WTC11 (cell line): ENCODE data around the gene GNA14.

ENCODE experiments used
- CTCF ChIP-seq: fragments of 200-600 bp; IDR thresholded peaks from 2 replicates; pipeline ENCODE4 v1.8.0; 2022; ENCODE audit warnings: antibody characterized with exemption
- FOXP1 ChIP-seq: sonication (generic); formaldehyde crosslinking; IDR thresholded peaks from 2 replicates; pipeline ENCODE4 v1.8.0; 2022; ENCODE audit warnings: missing genetic modification reagents, mild to moderate bottlenecking, moderate library complexity, borderline replicate concordance
- NFE2L1 ChIP-seq: sonication (generic); formaldehyde crosslinking; IDR thresholded peaks from 2 replicates; pipeline ENCODE4 v1.8.1; 2023; ENCODE audit warnings: missing genetic modification reagents
- NFYB ChIP-seq: sonication (generic); formaldehyde crosslinking; conservative IDR thresholded peaks from 2 replicates; pipeline ENCODE4 v1.8.0; 2022; ENCODE audit warnings: low read depth, missing genetic modification reagents
- ZNF121 ChIP-seq: sonication (generic); formaldehyde crosslinking; IDR thresholded peaks from 2 replicates; pipeline ENCODE4 v1.8.0; 2023; ENCODE audit warnings: missing genetic modification reagents
- ZNF263 ChIP-seq: sonication (generic); formaldehyde crosslinking; IDR thresholded peaks from 2 replicates; pipeline ENCODE4 v1.8.1; 2022; ENCODE audit warnings: low read depth, mild to moderate bottlenecking, moderate library complexity, missing genetic modification reagents

GRCh38 chr9:77447646-77448045, 200.5 kb downstream of the GNA14 start:
- TF ChIP-seq NFE2L1 (no peak), CTCF (no peak), ZNF121 (CRISPR knock-in tag) (no peak), FOXP1 (no peak), ZNF263 (CRISPR knock-in tag) (no peak), NFYB (CRISPR knock-in tag) (no peak)
